ENCODE data around the gene USP21.

GRCh38 chr1:161198194-161198896 lies 39.0 kb downstream of the USP21 start:
- TF ChIP-seq EZH2 (IDR thresholded peaks at IDR 0.05) = no peak
- TF ChIP-seq POLR2AphosphoS5 (IDR thresholded peaks at IDR 0.05; ENCODE audit: borderline replicate concordance, low read depth, low read length) = no peak
